ENCODE measurements around the gene DAD1.
A peak's percentile ranks its signal among the peaks of the same experiment; 100 is the strongest.

DAD1 gene

DNA sequence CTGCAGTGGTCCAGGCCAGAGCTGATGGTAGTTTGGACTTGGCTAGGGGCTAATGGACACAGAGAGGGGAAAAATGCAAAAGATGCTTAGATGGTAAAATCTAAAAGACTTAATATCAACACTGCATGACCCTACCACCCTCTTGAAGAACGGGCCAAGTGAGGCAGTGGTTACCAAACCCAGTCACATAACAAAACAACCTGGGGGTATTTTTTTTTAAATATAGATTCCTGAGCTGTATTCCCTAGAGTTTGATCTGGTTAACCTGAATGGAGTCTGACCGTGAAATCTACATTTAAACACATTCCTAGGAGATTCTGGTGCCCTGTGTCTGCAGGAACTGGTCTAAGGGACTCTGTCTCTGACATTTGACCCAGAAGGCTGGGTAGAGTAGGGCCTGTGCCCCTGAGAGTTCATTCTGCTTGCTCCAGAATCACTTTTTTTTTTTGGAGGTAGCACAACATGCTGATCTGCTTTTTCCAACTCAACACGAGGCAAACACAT, 24.8 kb upstream of the DAD1 start:
- no peak for DNase-seq
- Histone ChIP-seq H3K36me3 (peaks cover 31 to 37% (median 34%) of the 10 kb centered on the region in 3 donors), H3K27me3 (no peaks in the 10 kb centered on the region), H3K9me3 (no peaks in the 10 kb centered on the region), H3K4me1 (peaks cover 0 to 22% (median 14%) of the 10 kb centered on the region in 4 donors), H3K4me3 (no peak overlapping the region), H3K27ac (peak overlapping the region; percentile 55 to 65)
- intact Hi-C loops (cut with DNase I; ENCODE audit: low total_unique reads): no loop called here
- TF ChIP-seq, protein P1, sequence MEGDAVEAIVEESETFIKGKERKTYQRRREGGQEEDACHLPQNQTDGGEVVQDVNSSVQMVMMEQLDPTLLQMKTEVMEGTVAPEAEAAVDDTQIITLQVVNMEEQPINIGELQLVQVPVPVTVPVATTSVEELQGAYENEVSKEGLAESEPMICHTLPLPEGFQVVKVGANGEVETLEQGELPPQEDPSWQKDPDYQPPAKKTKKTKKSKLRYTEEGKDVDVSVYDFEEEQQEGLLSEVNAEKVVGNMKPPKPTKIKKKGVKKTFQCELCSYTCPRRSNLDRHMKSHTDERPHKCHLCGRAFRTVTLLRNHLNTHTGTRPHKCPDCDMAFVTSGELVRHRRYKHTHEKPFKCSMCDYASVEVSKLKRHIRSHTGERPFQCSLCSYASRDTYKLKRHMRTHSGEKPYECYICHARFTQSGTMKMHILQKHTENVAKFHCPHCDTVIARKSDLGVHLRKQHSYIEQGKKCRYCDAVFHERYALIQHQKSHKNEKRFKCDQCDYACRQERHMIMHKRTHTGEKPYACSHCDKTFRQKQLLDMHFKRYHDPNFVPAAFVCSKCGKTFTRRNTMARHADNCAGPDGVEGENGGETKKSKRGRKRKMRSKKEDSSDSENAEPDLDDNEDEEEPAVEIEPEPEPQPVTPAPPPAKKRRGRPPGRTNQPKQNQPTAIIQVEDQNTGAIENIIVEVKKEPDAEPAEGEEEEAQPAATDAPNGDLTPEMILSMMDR (IDR thresholded peaks at IDR 0.05): no peak

GRCh38 chr14:22613106-22613695, 24.2 kb upstream of the DAD1 start:
- H3K4me3 ChIP-seq: no peak overlapping the region
- TF ChIP-seq, protein P1 (IDR thresholded peaks at IDR 0.05): no peak
- no peaks in the 10 kb centered on the region for H3K9me3 ChIP-seq
- intact Hi-C loops (cut with DNase I; ENCODE audit: low total_unique reads): no loop called here
- DNase-seq: no peak
- H3K27me3 ChIP-seq: no peaks in the 10 kb centered on the region
- H3K36me3 ChIP-seq: peaks cover 35 to 43% (median 39%) of the 10 kb centered on the region in 3 donors
- peak overlapping the region; percentile 55 to 65 for H3K27ac ChIP-seq
- peaks cover 0 to 22% (median 14%) of the 10 kb centered on the region in 4 donors for H3K4me1 ChIP-seq

GRCh38 chr14:22610931-22611330, 21.9 kb upstream of the DAD1 start:
- peaks cover 58 to 66% (median 62%) of the 10 kb centered on the region in 3 donors for H3K36me3 ChIP-seq
- no peak overlapping the region for H3K4me3 ChIP-seq
- intact Hi-C loops (cut with DNase I; ENCODE audit: low total_unique reads): no loop called here
- TF ChIP-seq, protein P1 (IDR thresholded peaks at IDR 0.05): no peak
- no peaks in the 10 kb centered on the region for H3K27me3 ChIP-seq
- no peaks in the 10 kb centered on the region for H3K9me3 ChIP-seq
- no peak overlapping the region for H3K27ac ChIP-seq
- DNase-seq: no peak
- peaks cover 0 to 22% (median 14%) of the 10 kb centered on the region in 4 donors for H3K4me1 ChIP-seq

GRCh38 chr14:22607291-22607690, 18.3 kb upstream of the DAD1 start:
- peaks cover 0 to 2% (median 0%) of the 10 kb centered on the region in 4 donors for H3K4me1 ChIP-seq
- no peak overlapping the region for H3K4me3 ChIP-seq
- no peaks in the 10 kb centered on the region for H3K27me3 ChIP-seq
- TF ChIP-seq, protein P1 (IDR thresholded peaks at IDR 0.05): no peak
- no peak for DNase-seq
- intact Hi-C loops (cut with DNase I; ENCODE audit: low total_unique reads): no loop called here
- no peaks in the 10 kb centered on the region for H3K9me3 ChIP-seq
- H3K36me3 ChIP-seq: peaks cover 94 to 100% (median 99%) of the 10 kb centered on the region in 3 donors
- no peak overlapping the region for H3K27ac ChIP-seq

- TF ChIP-seq, protein P1 (IDR thresholded peaks at IDR 0.05): no peak
- DNase-seq: no peak
- no peak overlapping the region for H3K4me3 ChIP-seq
- H3K36me3 ChIP-seq: peaks cover 98 to 100% (median 100%) of the 10 kb centered on the region in 3 donors
- peaks cover 0 to 4% (median 0%) of the 10 kb centered on the region in 4 donors for H3K4me1 ChIP-seq
- intact Hi-C loops (cut with DNase I; ENCODE audit: low total_unique reads): no loop called here
- no peaks in the 10 kb centered on the region for H3K9me3 ChIP-seq
- H3K27ac ChIP-seq: no peak overlapping the region
- H3K27me3 ChIP-seq: no peaks in the 10 kb centered on the region
These were observed 17.4 kb upstream of the DAD1 start for GRCh38 chr14:22606380-22606779.
